Activated effector memory CD4-positive, alpha-beta T cell treated with Interleukin-2 at 50 U/mL for 16 hours (primary cell): ENCODE results near the gene NR6A1.

Source experiments
- DNase-seq: peaks from one replicate; pipeline ENCODE4 v3.0.0-alpha.2; 2020

The NR6A1 gene

DNA sequence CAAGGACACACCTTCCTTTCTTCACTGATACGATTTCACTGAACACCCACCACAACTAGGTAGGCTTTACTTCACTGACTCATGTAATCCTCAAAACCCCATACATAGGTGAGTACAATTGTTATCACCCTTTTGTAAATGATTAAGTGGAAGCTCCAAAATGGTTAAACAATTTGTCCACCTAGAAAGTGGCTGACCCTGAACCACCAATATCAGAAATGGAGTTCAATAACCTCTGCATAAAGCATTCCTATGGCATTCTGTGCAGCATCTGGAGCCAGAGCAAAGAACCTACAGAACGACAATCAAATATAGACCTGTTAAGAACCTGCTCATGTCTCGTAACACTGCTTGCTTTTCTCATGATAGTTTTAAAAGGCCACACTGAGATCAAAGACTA lies 213.2 kb downstream of the NR6A1 start:
- DNase-seq = no peak

GRCh38 chr9:124555043-124555442 lies 216.1 kb downstream of the NR6A1 start:
- DNase-seq = no peak

GRCh38 chr9:124553738-124554137 lies 217.4 kb downstream of the NR6A1 start:
- DNase-seq = no peak

DNA sequence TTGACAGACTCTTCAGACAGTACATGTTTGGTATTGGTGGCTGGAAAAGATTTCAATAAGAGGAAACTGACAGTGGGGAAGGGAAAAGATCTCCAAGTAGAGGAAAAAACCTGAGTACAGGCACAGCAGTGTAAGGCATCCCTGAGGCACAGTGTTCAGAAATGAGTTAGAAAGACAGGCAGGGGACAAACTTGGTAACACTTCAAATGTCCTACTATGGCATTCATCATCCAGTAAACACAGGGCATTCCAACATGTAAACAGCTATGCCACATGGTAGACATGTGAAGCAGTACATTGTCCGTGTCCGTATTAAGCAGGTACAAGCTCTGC lies 218.9 kb downstream of the NR6A1 start:
- DNase-seq = no peak

DNA sequence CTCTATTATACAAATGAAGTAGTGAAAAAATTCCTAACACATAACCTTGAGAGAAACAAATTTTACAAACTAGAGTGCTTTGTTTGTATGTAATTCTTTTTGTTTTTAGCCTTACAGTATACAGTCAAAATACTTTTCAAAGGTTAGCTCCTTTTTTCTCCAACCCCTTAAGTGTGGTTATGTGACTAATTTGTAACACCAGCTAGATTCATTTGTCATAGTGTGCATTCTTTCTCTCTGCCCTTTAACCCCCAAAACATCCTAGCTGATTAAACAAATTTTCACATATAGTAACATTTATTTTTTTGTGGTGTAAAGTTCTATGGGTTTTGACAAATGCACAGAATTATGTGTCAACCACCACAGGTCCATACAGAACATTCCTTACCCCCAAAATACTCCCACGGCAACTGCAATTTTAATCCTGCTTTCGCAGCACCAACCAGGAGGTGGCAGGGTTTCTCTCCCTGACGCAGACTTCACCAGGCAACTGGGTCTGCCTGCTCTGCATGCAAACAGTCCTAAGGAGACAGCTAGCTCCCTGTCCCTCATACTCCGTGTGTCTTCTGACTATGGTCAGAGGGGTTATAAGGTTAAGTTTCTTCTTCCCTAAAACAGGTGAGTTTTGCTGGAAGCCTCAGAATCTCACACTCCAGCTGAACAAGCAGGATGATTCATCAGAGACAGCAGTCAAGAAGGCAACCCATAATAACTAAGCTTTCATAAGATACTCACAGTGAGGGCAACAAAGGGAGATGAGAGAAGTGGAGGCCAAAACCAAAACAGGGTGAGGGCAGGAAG lies 219.4 kb downstream of the NR6A1 start:
- DNase-seq = no peak

- DNase-seq = no peak
Measured at GRCh38 chr9:124550072-124550471, 221.0 kb downstream of the NR6A1 start.

DNA sequence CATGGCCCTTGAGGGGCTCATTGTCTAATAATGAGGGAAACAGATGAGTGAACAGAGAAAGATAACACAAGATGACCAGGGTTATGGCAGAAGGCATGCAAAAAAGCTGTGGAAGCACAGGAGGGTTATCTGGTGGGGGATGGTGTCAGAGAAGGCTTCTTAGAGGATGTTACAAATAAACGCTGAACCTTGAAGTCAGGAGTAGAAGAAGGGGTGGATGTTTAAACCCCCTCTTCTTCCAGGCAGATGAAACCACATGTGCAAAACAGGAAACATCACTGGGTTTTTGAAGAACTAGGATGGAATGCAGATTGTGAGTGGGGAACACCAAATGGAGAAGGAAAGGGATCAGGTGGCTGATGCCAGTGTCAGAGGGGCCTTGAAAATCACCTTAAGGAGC lies 222.1 kb downstream of the NR6A1 start:
- no peak for DNase-seq

DNA sequence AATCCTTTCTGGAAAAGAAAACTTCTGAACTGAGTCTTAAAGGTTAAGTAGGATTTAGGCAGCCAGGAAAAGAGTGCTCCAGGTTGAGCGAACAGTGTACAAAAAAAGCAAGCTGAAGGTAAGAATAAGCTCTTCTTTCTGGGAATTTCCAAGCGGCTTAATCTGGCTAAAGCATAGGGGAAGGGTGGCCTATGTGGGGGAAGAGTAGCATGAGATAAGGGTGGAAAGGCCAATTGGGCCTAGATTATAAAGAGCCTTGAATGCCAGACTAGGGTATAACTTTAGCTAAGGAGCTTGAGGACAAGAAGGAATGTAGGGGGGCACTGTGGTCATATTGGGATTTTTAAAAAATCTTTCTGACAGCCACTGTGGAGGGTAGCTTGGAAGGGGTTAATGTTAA lies 226.6 kb downstream of the NR6A1 start:
- DNase-seq = no peak

DNA sequence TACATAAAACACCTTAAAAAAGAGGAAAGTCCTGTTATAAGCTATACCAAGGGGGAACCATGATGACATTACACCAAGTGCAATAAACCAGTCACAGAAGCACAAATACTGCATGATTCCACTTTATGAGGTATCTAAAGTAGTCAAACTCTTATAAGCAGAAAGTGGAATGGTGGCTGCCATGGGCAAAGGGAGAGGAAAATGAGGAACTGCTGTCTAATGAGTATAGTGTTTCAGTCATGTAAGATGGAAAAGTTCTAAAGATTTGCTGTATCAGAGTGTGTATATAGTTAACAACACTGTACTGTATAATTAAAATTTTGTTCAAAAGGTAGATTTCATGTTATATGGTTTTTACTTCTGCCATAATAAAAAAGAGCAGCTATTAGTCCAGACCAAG lies 229.3 kb downstream of the NR6A1 start:
- no peak for DNase-seq

- DNase-seq = no peak
Measured at GRCh38 chr9:124537926-124538325, 233.2 kb downstream of the NR6A1 start.

- DNase-seq = no peak
Measured at GRCh38 chr9:124535846-124536245, 235.3 kb downstream of the NR6A1 start.

GRCh38 chr9:124532897-124533296 lies 238.2 kb downstream of the NR6A1 start:
- no peak for DNase-seq

- DNase-seq = no peak
Measured at GRCh38 chr9:124531115-124531514, 240.0 kb downstream of the NR6A1 start.

DNA sequence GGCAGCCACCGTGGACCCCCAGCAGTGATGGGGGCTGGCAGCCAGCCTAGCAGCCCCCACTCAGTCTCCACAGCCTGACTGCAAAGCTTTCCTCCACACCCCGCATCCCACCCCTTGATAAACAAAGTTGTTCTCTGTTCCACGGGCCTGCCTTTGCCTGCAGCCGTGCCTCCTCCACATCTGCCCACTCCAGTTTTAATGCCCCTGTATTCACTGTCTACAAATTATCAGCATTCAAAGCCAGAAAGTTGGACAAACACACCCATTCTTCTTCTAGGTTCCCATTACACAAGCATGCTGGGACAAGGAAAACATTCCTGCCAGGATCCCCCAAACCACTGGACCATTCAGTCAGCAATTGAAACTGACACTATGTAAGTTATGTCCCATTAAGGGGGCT lies 240.9 kb downstream of the NR6A1 start:
- DNase-seq = no peak

GRCh38 chr9:124527781-124528180 lies 243.3 kb downstream of the NR6A1 start:
- no peak for DNase-seq

DNA sequence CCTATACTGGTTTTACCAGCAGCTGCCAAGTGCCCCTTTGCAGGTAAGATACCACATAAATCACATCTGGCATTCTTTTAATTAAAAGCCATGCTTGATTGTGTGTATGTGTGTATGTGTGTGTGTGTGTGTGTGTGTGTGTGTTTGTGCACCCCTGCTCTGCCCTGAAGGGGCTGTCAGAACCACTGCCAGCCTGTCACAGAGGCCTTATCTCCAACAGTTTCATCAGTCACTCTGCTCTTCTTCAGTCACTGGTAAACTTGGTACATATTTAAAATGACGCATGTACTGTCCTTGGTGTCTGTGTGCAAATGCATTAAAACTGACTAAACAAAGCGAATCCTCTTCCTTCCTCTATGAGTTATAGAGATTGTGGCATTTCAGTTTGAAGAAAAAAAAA lies 244.9 kb downstream of the NR6A1 start:
- DNase-seq = no peak

GRCh38 chr9:124522121-124523098 lies 248.7 kb downstream of the NR6A1 start:
- DNase-seq = no peak

GRCh38 chr9:124521142-124521541 lies 250.0 kb downstream of the NR6A1 start:
- DNase-seq = no peak

GRCh38 chr9:124520206-124520596 lies 250.9 kb downstream of the NR6A1 start:
- DNase-seq = no peak

DNA sequence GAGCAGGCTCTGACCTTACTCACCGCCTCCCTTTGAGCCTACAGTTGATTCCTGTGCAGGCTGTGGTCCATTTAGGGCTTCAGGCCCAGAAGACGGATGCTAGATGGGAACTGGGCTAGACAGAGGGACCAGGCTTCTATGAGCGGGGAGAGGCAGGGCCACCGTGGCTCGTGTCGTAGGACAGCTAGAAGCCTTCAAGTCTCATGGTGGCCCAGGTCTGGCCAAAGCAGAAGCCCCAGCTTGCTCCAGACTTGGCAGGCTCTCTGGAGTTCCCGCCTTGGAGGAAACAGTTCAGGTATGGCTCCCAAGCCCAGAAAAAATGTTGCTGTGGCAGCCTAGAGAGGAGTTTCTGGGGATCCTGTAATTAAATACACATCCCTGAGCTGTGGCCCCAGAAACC lies 253.0 kb downstream of the NR6A1 start:
- no peak for DNase-seq

DNA sequence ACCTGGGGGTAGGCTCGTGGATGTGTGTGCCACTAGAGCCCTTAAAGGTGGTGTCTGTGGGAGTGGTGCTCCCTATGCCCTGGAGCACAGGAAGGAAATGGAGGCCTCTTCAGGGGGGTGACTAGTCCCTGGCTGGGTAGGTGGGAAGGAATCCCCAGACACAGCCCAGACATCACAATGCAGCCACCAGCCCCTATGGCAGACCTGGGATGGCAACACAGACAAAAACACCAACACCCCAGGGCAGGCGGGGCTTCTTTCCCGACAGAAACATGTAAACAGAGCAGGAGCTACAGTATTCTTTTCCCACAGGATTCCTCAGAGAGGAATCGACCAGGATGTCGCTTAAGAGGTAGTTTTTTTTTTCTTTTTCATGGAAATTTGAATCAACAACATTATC lies 253.5 kb downstream of the NR6A1 start:
- no peak for DNase-seq

DNA sequence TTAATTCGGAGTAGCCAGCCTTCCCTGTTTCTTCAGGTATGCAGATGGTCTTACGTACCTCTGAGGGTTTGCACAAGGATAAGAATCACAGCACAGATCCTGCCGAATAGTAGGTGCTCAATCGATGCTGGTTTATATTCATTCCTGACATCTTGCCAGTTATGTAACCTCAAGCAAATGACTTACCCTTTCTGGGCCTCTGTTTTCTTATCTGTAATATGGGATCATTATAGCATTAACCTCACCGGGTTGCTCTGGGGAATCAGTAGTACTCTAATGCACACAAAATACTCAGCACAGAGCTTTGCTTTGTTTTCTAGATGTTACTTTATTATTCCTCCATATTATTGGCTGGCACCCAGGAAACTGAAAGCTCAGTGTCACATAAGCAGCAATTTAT lies 256.2 kb downstream of the NR6A1 start:
- no peak for DNase-seq

GRCh38 chr9:124514125-124514524 lies 257.0 kb downstream of the NR6A1 start:
- DNase-seq = no peak

GRCh38 chr9:124513376-124513994 lies 257.6 kb downstream of the NR6A1 start:
- no peak for DNase-seq
